Activated T-helper 9 cell treated with anti-CD3 and anti-CD28 coated beads, Interleukin-2, amount 50 U/mL, for 16 hours (primary cell): ENCODE data around the gene STXBP5L.
"Not testable (repeated sequence)": the region's sequence is repeated elsewhere in the genome, so short reads cannot be mapped to it uniquely, and the experiment has no call there.

ENCODE experiments used
- DNase-seq: peaks from one replicate; pipeline ENCODE4 v3.0.0-alpha.2; 2020; ENCODE audit warnings: low read depth

The STXBP5L gene

DNA sequence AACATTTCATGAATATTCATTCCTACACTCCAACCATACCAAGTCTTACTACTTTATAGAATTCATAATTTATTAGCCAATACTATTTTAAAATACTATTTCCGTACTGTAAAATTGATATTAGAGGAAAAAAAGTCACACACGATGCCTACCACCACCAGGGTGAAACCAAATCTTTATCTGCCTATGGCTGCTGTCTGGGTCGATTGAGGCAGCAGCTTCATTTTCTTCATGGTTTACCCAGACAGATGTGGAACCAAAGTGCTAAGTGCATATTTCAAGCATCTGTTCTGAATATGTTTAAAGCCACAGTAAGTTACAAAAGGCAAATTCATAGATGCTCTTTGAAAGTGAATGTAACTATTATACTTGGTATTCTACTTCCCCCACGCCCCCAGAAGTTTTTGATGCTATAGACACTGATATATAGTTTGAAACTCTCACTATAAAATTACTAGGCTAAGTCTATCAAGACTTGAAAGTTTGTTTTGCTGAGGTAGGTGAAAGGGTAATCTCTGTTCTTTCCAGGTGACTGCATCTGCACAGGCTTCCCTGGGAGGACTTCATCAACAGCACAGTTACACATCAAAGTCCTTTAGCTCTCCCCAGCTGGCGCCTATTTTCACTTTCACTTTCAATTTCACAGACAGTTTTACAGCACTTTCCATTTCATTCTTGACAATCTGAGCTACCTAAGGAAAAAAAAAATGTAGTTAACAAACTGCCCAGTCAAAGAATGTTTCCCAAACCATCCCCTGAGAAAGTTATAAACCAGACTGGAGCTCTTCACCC, 523.9 kb downstream of the STXBP5L start:
- peak; percentile 12 for DNase-seq

DNA sequence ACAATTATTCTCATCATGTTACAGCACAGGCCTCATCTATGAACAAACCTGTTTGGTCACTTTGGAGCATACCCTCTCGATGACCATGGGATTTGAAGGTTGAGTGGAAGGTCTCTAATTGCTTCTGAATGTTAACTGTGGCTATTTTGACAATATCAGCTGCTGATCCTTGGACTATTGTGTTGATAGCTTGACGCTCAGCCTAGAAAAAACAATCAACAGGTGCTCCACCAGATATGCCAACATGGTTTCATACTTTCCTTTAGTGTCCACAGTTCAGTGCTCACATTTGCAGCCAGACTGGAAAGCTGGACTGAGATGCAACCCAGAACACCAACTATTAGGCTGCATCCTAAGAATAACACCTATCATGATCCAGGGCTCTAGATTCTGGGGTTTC, 528.1 kb downstream of the STXBP5L start:
- DNase-seq, result no peak

DNA sequence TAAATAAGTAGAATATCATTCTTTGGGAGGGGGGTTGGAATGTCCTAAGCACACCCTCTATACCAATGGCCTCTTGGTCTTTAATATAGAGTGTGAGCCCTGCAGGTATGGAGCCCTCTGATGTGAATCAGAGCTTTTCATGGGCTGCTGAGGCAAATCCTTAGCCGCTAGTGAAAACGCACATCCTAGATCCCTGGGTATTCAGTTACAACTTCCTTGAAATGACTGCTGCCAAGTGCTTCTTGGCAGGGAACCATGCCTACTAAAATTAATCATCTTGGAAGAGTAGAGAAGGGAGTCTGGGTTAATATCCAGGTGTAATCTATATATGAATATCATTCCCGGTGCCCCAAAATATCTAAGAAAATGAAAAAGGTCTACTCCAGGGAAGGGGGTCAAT, 528.6 kb downstream of the STXBP5L start:
- DNase-seq, result no peak

DNA sequence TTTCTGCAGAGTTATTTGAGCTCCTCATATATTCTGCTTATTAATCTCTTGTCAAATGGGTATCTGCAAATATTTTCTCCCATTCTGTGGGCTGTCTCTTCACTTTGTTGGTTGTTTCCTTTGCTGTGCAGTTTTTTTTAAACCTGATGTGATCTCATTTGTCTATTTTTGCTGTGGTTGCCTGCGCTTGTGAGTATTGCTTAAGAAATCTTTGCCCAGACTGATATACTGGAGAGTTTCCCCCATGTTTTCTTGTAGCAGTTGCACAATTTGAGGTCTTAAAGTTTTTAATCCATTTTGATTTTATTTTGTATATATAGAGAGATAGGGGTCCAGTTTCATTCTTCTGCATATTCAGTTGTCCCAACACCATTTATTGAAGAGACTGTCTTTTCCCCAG, 535.5 kb downstream of the STXBP5L start:
- no peak for DNase-seq

DNA sequence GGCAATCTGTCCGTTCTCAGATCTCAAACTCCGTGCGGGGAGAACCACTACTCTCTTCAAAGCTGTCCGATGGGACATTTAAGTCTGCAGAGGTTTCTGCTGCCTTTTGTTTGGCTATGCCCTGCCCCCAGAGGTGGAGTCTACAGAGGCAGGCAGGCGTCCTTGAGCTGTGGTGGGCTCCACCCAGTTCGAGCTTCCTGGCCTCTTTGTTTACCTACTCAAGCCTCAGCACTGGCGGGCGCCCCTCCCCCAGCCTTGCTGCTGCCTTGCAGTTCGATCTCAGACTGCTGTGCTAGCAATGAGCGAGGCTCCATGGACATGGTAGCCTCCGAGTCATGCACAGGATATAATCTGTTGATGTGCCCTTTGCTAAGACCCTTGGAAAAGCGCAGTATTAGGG, 543.7 kb downstream of the STXBP5L start:
- DNase-seq, result not testable (repeated sequence)

DNA sequence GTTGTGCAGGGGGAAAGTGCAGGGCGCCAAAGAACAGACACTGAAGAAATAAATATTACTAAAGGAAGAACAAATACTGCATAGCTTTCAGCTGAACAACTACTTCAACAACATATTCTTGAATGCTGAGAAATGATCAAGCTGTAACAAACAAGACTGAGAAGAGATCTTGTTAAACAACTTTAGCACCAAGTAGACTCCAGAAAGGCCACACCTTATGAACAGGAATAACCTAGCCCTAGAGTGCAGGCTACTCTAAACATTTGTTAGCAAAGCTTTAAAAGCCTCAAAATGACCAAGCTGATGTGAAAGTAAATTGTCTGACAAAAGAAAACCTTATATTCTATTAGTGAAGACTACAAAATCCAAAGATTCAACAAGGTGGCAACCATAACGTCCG, 554.6 kb downstream of the STXBP5L start:
- no peak for DNase-seq

DNA sequence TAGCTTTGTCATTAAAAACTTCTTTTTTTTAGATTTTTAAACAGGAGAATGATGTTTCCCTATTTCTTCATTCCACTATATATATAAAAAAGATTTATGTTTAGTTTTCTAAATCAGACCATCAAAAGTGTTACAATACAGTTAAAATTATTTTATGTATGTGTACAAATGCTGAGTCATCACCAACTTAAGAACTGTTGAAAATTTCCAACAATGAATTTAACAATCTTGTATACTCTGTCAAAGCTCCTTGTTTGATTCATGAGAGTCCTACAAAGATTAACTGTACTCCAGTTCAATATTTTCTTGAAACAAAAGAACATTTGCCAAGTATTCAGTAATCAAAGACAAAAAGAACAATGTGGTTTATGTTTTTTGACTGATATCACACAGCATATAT, 555.7 kb downstream of the STXBP5L start:
- no peak for DNase-seq

DNA sequence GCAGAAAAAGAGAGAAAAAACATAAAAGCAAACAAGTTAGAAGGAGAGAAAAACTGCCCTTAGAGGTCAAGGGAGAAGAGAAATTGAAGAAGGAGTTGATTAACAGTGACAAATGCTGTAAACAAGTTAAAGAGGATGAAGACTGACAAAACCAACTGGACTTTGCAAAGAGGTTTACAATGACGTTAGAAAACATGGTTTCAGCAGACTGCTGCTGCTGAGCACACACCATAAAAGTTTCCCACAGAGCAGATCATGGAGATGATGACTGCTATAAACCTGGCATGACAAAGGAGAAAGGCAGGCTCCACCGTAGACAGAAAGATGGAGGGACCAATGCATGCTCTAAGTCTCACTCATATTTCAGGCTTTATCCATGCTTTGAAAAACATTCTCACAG, 559.1 kb downstream of the STXBP5L start:
- no peak for DNase-seq

DNA sequence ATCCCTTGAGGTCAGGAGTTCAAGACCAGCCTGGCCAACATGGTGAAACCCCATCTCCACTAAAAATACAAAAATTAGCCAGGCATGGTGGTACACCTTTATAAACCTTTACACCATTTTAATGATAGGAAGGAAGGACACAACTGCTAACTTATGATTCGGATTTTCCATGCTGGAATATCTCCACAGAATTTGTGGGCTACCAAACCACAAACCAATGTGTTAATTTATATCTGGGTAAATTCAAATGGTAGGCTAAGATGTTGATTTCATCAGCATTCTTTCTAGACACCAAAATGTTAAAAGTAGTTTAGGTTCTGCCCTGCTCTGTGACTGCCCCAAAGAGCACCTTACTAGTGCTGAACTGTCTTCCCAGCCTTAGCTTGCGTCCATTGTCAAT, 565.0 kb downstream of the STXBP5L start:
- DNase-seq, result no peak
